B cell (primary cell): ENCODE measurements around the gene CHTF8.

ENCODE experiments used
- EZH2 ChIP-seq: IDR thresholded peaks from 2 replicates; pipeline ENCODE4 v1.6.1; 2012; ENCODE audit warnings: borderline replicate concordance, low read depth, mild to moderate bottlenecking, moderate library complexity, low read length; ENCODE audit not compliant: insufficient read depth, poor library complexity, severe bottlenecking
- TF ChIP-seq, protein P1 (sequence below): fragments of 200-600 bp; IDR thresholded peaks from one replicate; pipeline ENCODE4 v1.8.0; 2022; ENCODE audit warnings: antibody characterized with exemption, mild to moderate bottlenecking

DNA sequence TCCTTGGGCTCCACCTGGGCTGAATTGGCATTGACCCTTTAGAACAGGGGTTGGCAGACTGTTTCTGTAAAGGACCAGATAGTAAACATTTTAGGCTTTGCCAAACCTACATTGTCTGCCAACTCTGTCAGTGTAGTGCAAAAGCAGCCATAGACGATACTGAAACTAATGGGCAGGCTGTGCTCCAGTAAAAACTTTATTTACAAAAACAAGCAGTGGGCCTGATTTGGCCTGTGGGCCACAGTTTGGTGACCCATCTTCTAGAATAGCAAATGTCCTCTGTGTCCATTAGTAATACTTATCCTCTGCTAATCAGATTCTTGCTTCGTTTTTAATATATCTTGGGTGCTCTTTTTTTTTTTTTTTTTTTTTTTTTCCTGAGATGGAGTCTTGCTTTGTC lies 6.2 kb upstream of the CHTF8 start:
- TF ChIP-seq, protein P1, sequence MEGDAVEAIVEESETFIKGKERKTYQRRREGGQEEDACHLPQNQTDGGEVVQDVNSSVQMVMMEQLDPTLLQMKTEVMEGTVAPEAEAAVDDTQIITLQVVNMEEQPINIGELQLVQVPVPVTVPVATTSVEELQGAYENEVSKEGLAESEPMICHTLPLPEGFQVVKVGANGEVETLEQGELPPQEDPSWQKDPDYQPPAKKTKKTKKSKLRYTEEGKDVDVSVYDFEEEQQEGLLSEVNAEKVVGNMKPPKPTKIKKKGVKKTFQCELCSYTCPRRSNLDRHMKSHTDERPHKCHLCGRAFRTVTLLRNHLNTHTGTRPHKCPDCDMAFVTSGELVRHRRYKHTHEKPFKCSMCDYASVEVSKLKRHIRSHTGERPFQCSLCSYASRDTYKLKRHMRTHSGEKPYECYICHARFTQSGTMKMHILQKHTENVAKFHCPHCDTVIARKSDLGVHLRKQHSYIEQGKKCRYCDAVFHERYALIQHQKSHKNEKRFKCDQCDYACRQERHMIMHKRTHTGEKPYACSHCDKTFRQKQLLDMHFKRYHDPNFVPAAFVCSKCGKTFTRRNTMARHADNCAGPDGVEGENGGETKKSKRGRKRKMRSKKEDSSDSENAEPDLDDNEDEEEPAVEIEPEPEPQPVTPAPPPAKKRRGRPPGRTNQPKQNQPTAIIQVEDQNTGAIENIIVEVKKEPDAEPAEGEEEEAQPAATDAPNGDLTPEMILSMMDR, result no peak
- TF ChIP-seq EZH2, result no peak
